Liver (tissue), 3 donors: ENCODE results near the gene DLX6.

Experiments
- HNF4A ChIP-seq, 2 donors: conservative IDR thresholded peaks; 2 replicates each; pipeline ENCODE4 v1.6.1; 2016; ENCODE audit warnings: antibody characterized with exemption in 2 of 2, mild to moderate bottlenecking in 2 of 2
- HNF4G ChIP-seq: IDR thresholded peaks from 2 replicates; pipeline ENCODE4 v1.6.1; 2016; ENCODE audit warnings: antibody characterized with exemption
- MAX ChIP-seq: IDR thresholded peaks from 2 replicates; pipeline ENCODE4 v1.6.1; 2016; ENCODE audit warnings: antibody characterized with exemption
- RAD21 ChIP-seq, 2 donors: IDR thresholded peaks; 2 replicates each; pipeline ENCODE4 v1.6.1; 2016; ENCODE audit warnings: antibody characterized with exemption in 2 of 2, mild to moderate bottlenecking in 2 of 2
- TAF1 ChIP-seq: conservative IDR thresholded peaks from 2 replicates; pipeline ENCODE4 v1.6.1; 2016; ENCODE audit warnings: antibody characterized with exemption, mild to moderate bottlenecking
- YY1 ChIP-seq: IDR thresholded peaks from 2 replicates; pipeline ENCODE4 v1.6.1; 2016; ENCODE audit warnings: antibody characterized with exemption, mild to moderate bottlenecking
- ZBTB33 ChIP-seq: IDR thresholded peaks from 2 replicates; pipeline ENCODE4 v1.6.1; 2016; ENCODE audit warnings: antibody characterized with exemption
- TF ChIP-seq, protein P1 (sequence below): fragments of 150-350 bp; IDR thresholded peaks from 2 replicates; pipeline ENCODE4 v1.5.1; 2017; ENCODE audit warnings: improper control_type of control experiment, low read depth, low read length; ENCODE audit not compliant: missing input control
- TF ChIP-seq, protein P2 (sequence below): IDR thresholded peaks from 2 replicates; pipeline ENCODE4 v1.6.1; 2016; ENCODE audit warnings: antibody characterized with exemption
- TF ChIP-seq, protein P3 (sequence below): IDR thresholded peaks from 2 replicates; pipeline ENCODE4 v1.6.1; 2016; ENCODE audit warnings: antibody characterized with exemption, mild to moderate bottlenecking
- donor health status: healthy.
- donor health status: healthy.

DNA sequence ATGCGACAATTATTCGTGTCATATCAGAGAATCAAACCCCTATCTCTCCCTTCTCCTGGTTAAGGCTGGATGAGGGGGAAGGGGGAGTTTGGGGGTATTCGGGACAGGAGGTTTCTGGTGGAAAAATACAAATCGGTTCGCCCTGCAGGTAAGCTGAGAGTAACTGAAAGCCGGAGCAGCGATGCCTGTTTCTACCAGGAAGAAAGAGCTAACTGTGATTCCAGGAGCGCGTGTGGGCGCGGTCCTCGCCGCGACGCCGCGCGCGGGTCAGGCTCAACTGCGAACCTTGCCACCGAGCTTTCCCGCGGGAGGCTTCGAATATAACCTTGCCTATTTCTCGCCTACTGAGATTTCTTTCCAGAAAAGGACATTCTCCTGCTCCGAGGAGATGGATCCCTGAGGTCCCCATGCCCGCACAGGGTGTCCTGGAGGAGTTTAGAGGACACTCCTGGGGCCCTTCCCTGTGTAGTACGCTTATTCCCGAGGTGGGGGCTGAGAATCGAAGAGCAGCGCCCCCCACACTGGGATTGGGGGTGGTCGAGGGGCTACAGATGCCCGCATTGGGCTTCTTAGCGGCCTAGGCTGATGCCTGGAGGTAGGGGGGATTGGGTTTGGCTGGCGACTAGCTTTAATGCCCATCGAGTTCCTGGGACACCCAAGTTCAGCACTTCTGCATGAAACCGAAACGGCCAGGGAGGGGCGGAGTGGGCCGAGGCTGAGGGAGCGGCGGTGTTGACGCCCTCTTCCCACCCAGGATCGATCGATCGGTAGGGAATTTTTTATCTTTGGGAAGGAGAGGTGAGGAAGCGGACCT is 13.0 kb upstream of the DLX6 start:
- TF ChIP-seq, protein P1, sequence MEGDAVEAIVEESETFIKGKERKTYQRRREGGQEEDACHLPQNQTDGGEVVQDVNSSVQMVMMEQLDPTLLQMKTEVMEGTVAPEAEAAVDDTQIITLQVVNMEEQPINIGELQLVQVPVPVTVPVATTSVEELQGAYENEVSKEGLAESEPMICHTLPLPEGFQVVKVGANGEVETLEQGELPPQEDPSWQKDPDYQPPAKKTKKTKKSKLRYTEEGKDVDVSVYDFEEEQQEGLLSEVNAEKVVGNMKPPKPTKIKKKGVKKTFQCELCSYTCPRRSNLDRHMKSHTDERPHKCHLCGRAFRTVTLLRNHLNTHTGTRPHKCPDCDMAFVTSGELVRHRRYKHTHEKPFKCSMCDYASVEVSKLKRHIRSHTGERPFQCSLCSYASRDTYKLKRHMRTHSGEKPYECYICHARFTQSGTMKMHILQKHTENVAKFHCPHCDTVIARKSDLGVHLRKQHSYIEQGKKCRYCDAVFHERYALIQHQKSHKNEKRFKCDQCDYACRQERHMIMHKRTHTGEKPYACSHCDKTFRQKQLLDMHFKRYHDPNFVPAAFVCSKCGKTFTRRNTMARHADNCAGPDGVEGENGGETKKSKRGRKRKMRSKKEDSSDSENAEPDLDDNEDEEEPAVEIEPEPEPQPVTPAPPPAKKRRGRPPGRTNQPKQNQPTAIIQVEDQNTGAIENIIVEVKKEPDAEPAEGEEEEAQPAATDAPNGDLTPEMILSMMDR = no peak
- TF ChIP-seq MAX (no peak), TAF1 (no peak), RAD21 (IDR thresholded peaks at IDR 0.05) (no peak), YY1 (no peak), ZBTB33 (no peak), HNF4A (conservative IDR thresholded peaks at IDR 0.05) (no peak), HNF4G (no peak)
- TF ChIP-seq, protein P2, sequence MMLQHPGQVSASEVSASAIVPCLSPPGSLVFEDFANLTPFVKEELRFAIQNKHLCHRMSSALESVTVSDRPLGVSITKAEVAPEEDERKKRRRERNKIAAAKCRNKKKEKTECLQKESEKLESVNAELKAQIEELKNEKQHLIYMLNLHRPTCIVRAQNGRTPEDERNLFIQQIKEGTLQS = no peak
- TF ChIP-seq, protein P3, sequence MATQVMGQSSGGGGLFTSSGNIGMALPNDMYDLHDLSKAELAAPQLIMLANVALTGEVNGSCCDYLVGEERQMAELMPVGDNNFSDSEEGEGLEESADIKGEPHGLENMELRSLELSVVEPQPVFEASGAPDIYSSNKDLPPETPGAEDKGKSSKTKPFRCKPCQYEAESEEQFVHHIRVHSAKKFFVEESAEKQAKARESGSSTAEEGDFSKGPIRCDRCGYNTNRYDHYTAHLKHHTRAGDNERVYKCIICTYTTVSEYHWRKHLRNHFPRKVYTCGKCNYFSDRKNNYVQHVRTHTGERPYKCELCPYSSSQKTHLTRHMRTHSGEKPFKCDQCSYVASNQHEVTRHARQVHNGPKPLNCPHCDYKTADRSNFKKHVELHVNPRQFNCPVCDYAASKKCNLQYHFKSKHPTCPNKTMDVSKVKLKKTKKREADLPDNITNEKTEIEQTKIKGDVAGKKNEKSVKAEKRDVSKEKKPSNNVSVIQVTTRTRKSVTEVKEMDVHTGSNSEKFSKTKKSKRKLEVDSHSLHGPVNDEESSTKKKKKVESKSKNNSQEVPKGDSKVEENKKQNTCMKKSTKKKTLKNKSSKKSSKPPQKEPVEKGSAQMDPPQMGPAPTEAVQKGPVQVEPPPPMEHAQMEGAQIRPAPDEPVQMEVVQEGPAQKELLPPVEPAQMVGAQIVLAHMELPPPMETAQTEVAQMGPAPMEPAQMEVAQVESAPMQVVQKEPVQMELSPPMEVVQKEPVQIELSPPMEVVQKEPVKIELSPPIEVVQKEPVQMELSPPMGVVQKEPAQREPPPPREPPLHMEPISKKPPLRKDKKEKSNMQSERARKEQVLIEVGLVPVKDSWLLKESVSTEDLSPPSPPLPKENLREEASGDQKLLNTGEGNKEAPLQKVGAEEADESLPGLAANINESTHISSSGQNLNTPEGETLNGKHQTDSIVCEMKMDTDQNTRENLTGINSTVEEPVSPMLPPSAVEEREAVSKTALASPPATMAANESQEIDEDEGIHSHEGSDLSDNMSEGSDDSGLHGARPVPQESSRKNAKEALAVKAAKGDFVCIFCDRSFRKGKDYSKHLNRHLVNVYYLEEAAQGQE = no peak
